Caco-2 (cell line): ENCODE data around the gene ADAMTS3. TPM values are rescaled to one million over a fixed set of nuclear protein-coding genes. Genes with fewer than 3 reads are reported as not detected.

Experiments
- BruUV-seq: library from RNA; stranded (reverse); fragments of 400-500 nt; replicated peaks from 2 replicates; lab custom pipeline; 2021; lab: Mats Ljungman, UMichigan
- CTCF ChIA-PET: fragments of 300-600 bp; sonication (Branson Sonifier 250); formaldehyde crosslinking; loops from one replicate; lab custom pipeline; 2022; ENCODE audit warnings: antibody characterized with exemption; lab: Charles Lee
- POLR2A ChIA-PET: fragments of 300-600 bp; sonication (Branson Sonifier 250); formaldehyde crosslinking; loops from one replicate; lab custom pipeline; 2022; ENCODE audit warnings: antibody characterized with exemption; lab: Charles Lee
- DNase-seq, 2 experiments: peaks; one replicate each; pipeline versions ENCODE4 v3.0.0 to v3.0.0-alpha.2; 2020 to 2022
- H3K27me3 ChIP-seq: replicated peaks from 2 replicates; pipeline ENCODE4 v1.6.0; 2011; ENCODE audit warnings: low read length; ENCODE audit not compliant: control insufficient read depth, insufficient read depth
- H3K36me3 ChIP-seq: 2 replicates; pipeline ENCODE4 v1.5.1; 2011; ENCODE audit warnings: low read length; ENCODE audit not compliant: control insufficient read depth, insufficient read depth
- H3K4me1 ChIP-seq: fragments of 250-450 bp; sonication (Bioruptor Pico); 2 replicates; pipeline ENCODE4 v1.5.1; 2020; ENCODE audit warnings: mild to moderate bottlenecking
- H3K4me3 ChIP-seq: 2 replicates; pipeline ENCODE4 v1.5.1; 2011; ENCODE audit warnings: low read depth, mild to moderate bottlenecking, control low read depth, low read length
- H3K9me3 ChIP-seq: fragments of 250-450 bp; sonication (Bioruptor Pico); 2 replicates; pipeline ENCODE4 v1.5.1; 2020; ENCODE audit warnings: mild to moderate bottlenecking, moderate library complexity
- H3K27ac Mint-ChIP-seq: one replicate; pipeline ENCODE4 v1.8.0; 2022; ENCODE audit warnings: mixed read lengths; ENCODE audit not compliant: unreplicated experiment
- H3K27me3 Mint-ChIP-seq: one replicate; pipeline ENCODE4 v1.8.0; 2022; ENCODE audit warnings: mixed read lengths; ENCODE audit not compliant: insufficient read depth, unreplicated experiment
- H3K36me3 Mint-ChIP-seq: one replicate; pipeline ENCODE4 v1.8.0; 2022; ENCODE audit warnings: mild to moderate bottlenecking, mixed read lengths; ENCODE audit not compliant: insufficient read depth, unreplicated experiment
- H3K4me1 Mint-ChIP-seq: one replicate; pipeline ENCODE4 v1.8.0; 2022; ENCODE audit warnings: low read depth, mixed read lengths; ENCODE audit not compliant: unreplicated experiment
- H3K4me3 Mint-ChIP-seq: one replicate; pipeline ENCODE4 v1.8.0; 2022; ENCODE audit warnings: mild to moderate bottlenecking, moderate library complexity, mixed read lengths; ENCODE audit not compliant: unreplicated experiment
- H3K9me3 Mint-ChIP-seq: one replicate; pipeline ENCODE4 v1.8.0; 2022; ENCODE audit warnings: mixed read lengths; ENCODE audit not compliant: unreplicated experiment
- CTCF ChIP-seq, 2 experiments: fragments of 200-600 bp in 1 of 2; IDR thresholded peaks; 1 replicate in 1 of 2; 2 replicates in 1 of 2; pipeline versions ENCODE4 v1.5.1 to v1.8.0; 2011 to 2022; ENCODE audit warnings: antibody characterized with exemption in 1 of 2, control low read depth in 1 of 2, inconsistent platforms in 1 of 2, low read depth in 1 of 2, low read length in 1 of 2, mild to moderate bottlenecking in 1 of 2, moderate library complexity in 1 of 2; ENCODE audit not compliant: insufficient read depth in 1 of 2, severe bottlenecking in 1 of 2, unreplicated experiment in 1 of 2
- intact Hi-C: fragments of 100-400 bp; cut with micrococcal nuclease; formaldehyde crosslinking; loops from one replicate; pipeline ENCODE4 v1.10.0; 2022; ENCODE audit not compliant: unreplicated experiment
- total RNA-seq: library from RNA; stranded (reverse); gene quantifications from 2 replicates; pipeline ENCODE4 v1.2.3, GENCODE V29; 2022

ADAMTS3 gene
- total RNA-seq, 1 experiment from 2014 or later = not detected

DNA sequence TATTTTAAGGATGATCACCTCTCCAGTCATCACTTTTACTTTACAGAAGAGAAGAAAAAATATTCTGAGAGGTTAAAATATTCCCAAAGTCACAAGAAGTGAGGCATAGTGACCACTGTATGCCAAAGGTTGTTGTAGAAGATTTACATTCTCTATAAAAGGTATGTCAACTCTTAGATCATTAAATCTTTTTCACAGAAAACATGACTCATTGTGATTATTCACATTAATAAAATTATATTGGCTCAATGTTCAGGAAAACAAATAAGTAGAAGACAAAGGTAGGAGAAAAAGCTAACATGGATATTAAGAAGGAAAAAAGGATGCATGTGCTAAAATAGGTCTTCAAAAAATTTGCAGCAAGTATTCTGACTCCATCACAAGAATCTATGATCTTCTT, 82.0 kb downstream of the ADAMTS3 start:
- no peaks in the 10 kb centered on the region for H3K27me3 Mint-ChIP-seq
- no peaks in the 10 kb centered on the region for H3K36me3 ChIP-seq
- H3K4me1 ChIP-seq = no peaks in the 10 kb centered on the region
- H3K27me3 ChIP-seq = no peaks in the 10 kb centered on the region
- H3K27ac Mint-ChIP-seq = no peak overlapping the region
- TF ChIP-seq CTCF (IDR thresholded peaks at IDR 0.05; ENCODE audit: insufficient read depth in 1 of 2, low read depth in 1 of 2, low read length in 1 of 2, severe bottlenecking in 1 of 2, unreplicated experiment in 1 of 2) = no peak
- no peak for DNase-seq
- no peaks in the 10 kb centered on the region for H3K9me3 ChIP-seq
- no peaks in the 10 kb centered on the region for H3K4me1 Mint-ChIP-seq
- no peak overlapping the region for H3K4me3 ChIP-seq
- intact Hi-C loops = no loop called here
- H3K4me3 Mint-ChIP-seq = no peak overlapping the region
- CTCF ChIA-PET = no interaction called here
- POLR2A ChIA-PET = no interaction called here
- BruUV-seq = no TSS peak
- no peaks in the 10 kb centered on the region for H3K9me3 Mint-ChIP-seq
- H3K36me3 Mint-ChIP-seq = no peaks in the 10 kb centered on the region

DNA sequence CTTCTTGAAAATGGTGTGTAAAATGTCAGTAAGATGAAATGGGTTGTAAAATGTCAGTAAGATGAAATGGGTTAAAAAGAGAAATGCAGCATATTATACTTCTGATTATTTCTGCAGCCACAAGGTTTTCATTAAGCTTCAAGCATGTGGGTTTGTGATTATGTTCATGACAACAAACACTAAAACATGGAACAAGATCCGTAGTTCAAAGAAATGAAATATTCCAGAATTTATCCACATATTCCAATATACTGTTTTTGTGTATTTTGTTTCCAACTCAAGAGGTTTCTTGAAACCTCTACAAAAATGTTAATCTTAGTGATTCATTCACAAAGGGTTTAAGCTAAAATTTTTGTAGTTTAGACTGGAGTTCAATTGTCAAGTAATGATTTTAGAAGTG, 84.0 kb downstream of the ADAMTS3 start:
- DNase-seq = no peak
- no peak overlapping the region for H3K4me3 ChIP-seq
- Mint-ChIP-seq H3K27me3 (no peaks in the 10 kb centered on the region), H3K36me3 (no peaks in the 10 kb centered on the region), H3K27ac (no peak overlapping the region), H3K4me3 (no peak overlapping the region), H3K4me1 (no peaks in the 10 kb centered on the region), H3K9me3 (no peaks in the 10 kb centered on the region)
- no peaks in the 10 kb centered on the region for H3K4me1 ChIP-seq
- intact Hi-C loops = no loop called here
- POLR2A ChIA-PET = no interaction called here
- H3K27me3 ChIP-seq = no peaks in the 10 kb centered on the region
- no TSS peak for BruUV-seq
- TF ChIP-seq CTCF (IDR thresholded peaks at IDR 0.05; ENCODE audit: insufficient read depth in 1 of 2, low read depth in 1 of 2, low read length in 1 of 2, severe bottlenecking in 1 of 2, unreplicated experiment in 1 of 2) = no peak
- no peaks in the 10 kb centered on the region for H3K36me3 ChIP-seq
- no peaks in the 10 kb centered on the region for H3K9me3 ChIP-seq
- CTCF ChIA-PET = interaction anchor here (1.0 kb wide), 1 partner anchor 189 kb away, joined by 3 read pairs; no protein-coding TSS in a partner anchor

GRCh38 chr4:72473434-72473900, 95.6 kb downstream of the ADAMTS3 start:
- Mint-ChIP-seq H3K36me3 (no peaks in the 10 kb centered on the region), H3K27ac (no peak overlapping the region), H3K27me3 (no peaks in the 10 kb centered on the region), H3K9me3 (no peaks in the 10 kb centered on the region), H3K4me1 (no peaks in the 10 kb centered on the region), H3K4me3 (no peak overlapping the region)
- CTCF ChIA-PET = no interaction called here
- Histone ChIP-seq H3K36me3 (no peaks in the 10 kb centered on the region), H3K4me1 (no peaks in the 10 kb centered on the region), H3K9me3 (no peaks in the 10 kb centered on the region), H3K27me3 (no peaks in the 10 kb centered on the region), H3K4me3 (no peak overlapping the region)
- no peak for TF ChIP-seq CTCF (IDR thresholded peaks at IDR 0.05; ENCODE audit: insufficient read depth in 1 of 2, low read depth in 1 of 2, low read length in 1 of 2, severe bottlenecking in 1 of 2, unreplicated experiment in 1 of 2)
- BruUV-seq = no TSS peak
- DNase-seq = no peak
- intact Hi-C loops = no loop called here
- POLR2A ChIA-PET = no interaction called here
